MM.1S (cell line): ENCODE data around the gene SMAD7.

Source experiments
- DNase-seq: peaks from one replicate; pipeline ENCODE4 v3.0.0-alpha.2; 2015
- H2AFZ ChIP-seq: fragments of 300-600 bp; sonication (generic); 2 replicates; pipeline ENCODE4 v1.6.0; 2016; ENCODE audit warnings: antibody characterized with exemption, low read length
- H3F3A ChIP-seq: fragments of 300-600 bp; sonication (generic); 2 replicates; pipeline ENCODE4 v1.6.1; 2016; ENCODE audit warnings: mild to moderate bottlenecking, antibody characterized with exemption, low read length, moderate library complexity, mixed read lengths; ENCODE audit not compliant: insufficient read depth
- H3K27ac ChIP-seq: fragments of 300-600 bp; sonication (generic); 2 replicates; pipeline ENCODE4 v1.5.1; 2016; ENCODE audit warnings: mild to moderate bottlenecking, low read length
- H3K27me3 ChIP-seq: fragments of 300-600 bp; sonication (generic); replicated peaks from 2 replicates; pipeline ENCODE4 v1.6.0; 2016; ENCODE audit warnings: low read length; ENCODE audit not compliant: insufficient read depth
- H3K36me3 ChIP-seq: fragments of 300-600 bp; sonication (generic); replicated peaks from 2 replicates; pipeline ENCODE4 v1.6.1; 2016; ENCODE audit warnings: mild to moderate bottlenecking, low read length, mixed read lengths; ENCODE audit not compliant: insufficient read depth
- H3K4me1 ChIP-seq: fragments of 300-600 bp; sonication (generic); 2 replicates; pipeline ENCODE4 v1.6.1; 2016; ENCODE audit warnings: low read length, mixed read lengths
- H3K4me2 ChIP-seq: fragments of 300-600 bp; sonication (generic); 2 replicates; pipeline ENCODE4 v1.6.0; 2016; ENCODE audit warnings: low read depth, low read length
- H3K4me3 ChIP-seq: fragments of 300-600 bp; sonication (generic); 2 replicates; pipeline ENCODE4 v1.5.1; 2016; ENCODE audit warnings: low read length, mixed read lengths
- H3K79me2 ChIP-seq: fragments of 300-600 bp; sonication (generic); 2 replicates; pipeline ENCODE4 v1.6.1; 2016; ENCODE audit warnings: mixed run types, low read length, mixed read lengths
- H3K9ac ChIP-seq: fragments of 300-600 bp; sonication (generic); 2 replicates; pipeline ENCODE4 v1.6.1; 2016; ENCODE audit warnings: low read length, mixed read lengths
- H3K9me2 ChIP-seq: fragments of 300-600 bp; sonication (generic); replicated peaks from 2 replicates; pipeline ENCODE4 v1.6.1; 2016; ENCODE audit warnings: mild to moderate bottlenecking, low read length, mixed read lengths; ENCODE audit not compliant: insufficient read depth
- H3K9me3 ChIP-seq: fragments of 300-600 bp; sonication (generic); replicated peaks from 2 replicates; pipeline ENCODE4 v1.6.1; 2016; ENCODE audit warnings: mild to moderate bottlenecking, low read length, mixed read lengths; ENCODE audit not compliant: insufficient read depth
- H4K20me1 ChIP-seq: fragments of 300-600 bp; sonication (generic); 2 replicates; pipeline ENCODE4 v1.6.1; 2016; ENCODE audit warnings: mild to moderate bottlenecking, low read length, moderate library complexity, mixed read lengths; ENCODE audit not compliant: insufficient read depth
- CTCF ChIP-seq: fragments of 300-600 bp; sonication (generic); IDR thresholded peaks from 2 replicates; pipeline ENCODE4 v1.5.1; 2016; ENCODE audit warnings: antibody characterized with exemption, low read length, mixed read lengths
- EZH2 ChIP-seq: fragments of 300-600 bp; sonication (generic); optimal IDR thresholded peaks from 2 replicates; pipeline ENCODE3; 2017; ENCODE audit warnings: low read depth, mild to moderate bottlenecking, antibody characterized with exemption, low read length, mixed read lengths
- EZH2phosphoT487 ChIP-seq: fragments of 300-600 bp; sonication (generic); IDR thresholded peaks from 2 replicates; pipeline ENCODE4 v1.6.1; 2018; ENCODE audit warnings: antibody characterized with exemption, low read length

The SMAD7 gene

GRCh38 chr18:48947560-48947959 lies 3.2 kb downstream of the SMAD7 start:
- Histone ChIP-seq H3K27ac (peak overlapping the region; percentile 97; the same call in 1 of the 2 replicates), H3K4me1 (peaks cover 13% of the 10 kb centered on the region; the same call in 1 of the 2 replicates), H2AFZ (no peak overlapping the region), H3K9me2 (no peaks in the 10 kb centered on the region), H3K9ac (peak overlapping the region; percentile 95), H3K4me2 (peak overlapping the region; percentile 99), H3K36me3 (0 out of 2 replicates have a peak, but pooled peaks cover 5% of the 10 kb centered on the region), H3K9me3 (no peaks in the 10 kb centered on the region), H3K27me3 (no peaks in the 10 kb centered on the region), H3K79me2 (peaks cover 91% of the 10 kb centered on the region), H4K20me1 (peaks cover 14% of the 10 kb centered on the region; the same call in 1 of the 2 replicates), H3F3A (peaks cover 70% of the 10 kb centered on the region), H3K4me3 (peak overlapping the region; percentile 97)
- TF ChIP-seq EZH2phosphoT487 (no peak), EZH2 (no peak), CTCF (no peak)
- no peak for DNase-seq

- Histone ChIP-seq H2AFZ (no peak overlapping the region), H3K27ac (peak overlapping the region; percentile 97; the same call in 1 of the 2 replicates), H3K9me3 (no peaks in the 10 kb centered on the region), H3K4me1 (peaks cover 18% of the 10 kb centered on the region), H3K9ac (peak overlapping the region; percentile 95), H3K4me2 (peak overlapping the region; percentile 99), H3K27me3 (no peaks in the 10 kb centered on the region), H3K9me2 (no peaks in the 10 kb centered on the region), H3K4me3 (peak overlapping the region; percentile 97), H3K36me3 (0 out of 2 replicates have a peak, but pooled peaks cover 5% of the 10 kb centered on the region), H3K79me2 (peaks cover 95% of the 10 kb centered on the region), H4K20me1 (peaks cover 14% of the 10 kb centered on the region; the same call in 1 of the 2 replicates), H3F3A (peaks cover 70% of the 10 kb centered on the region)
- TF ChIP-seq CTCF (no peak), EZH2 (no peak), EZH2phosphoT487 (no peak)
- DNase-seq, result no peak
These were observed 3.7 kb downstream of the SMAD7 start for GRCh38 chr18:48947092-48947491.

- Histone ChIP-seq H3K9me3 (no peaks in the 10 kb centered on the region), H4K20me1 (peaks cover 14% of the 10 kb centered on the region; the same call in 1 of the 2 replicates), H2AFZ (no peak overlapping the region), H3K9ac (peak overlapping the region; percentile 95), H3K4me3 (peak overlapping the region; percentile 97), H3F3A (peaks cover 76% of the 10 kb centered on the region), H3K4me2 (peak overlapping the region; percentile 99), H3K4me1 (peaks cover 25% of the 10 kb centered on the region), H3K79me2 (peaks cover 99% of the 10 kb centered on the region), H3K36me3 (0 out of 2 replicates have a peak, but pooled peaks cover 5% of the 10 kb centered on the region), H3K27ac (peak overlapping the region; percentile 97; the same call in 1 of the 2 replicates), H3K27me3 (no peaks in the 10 kb centered on the region), H3K9me2 (no peaks in the 10 kb centered on the region)
- DNase-seq, result peak; percentile 38
- TF ChIP-seq EZH2 (no peak), EZH2phosphoT487 (no peak), CTCF (no peak)
These were observed 4.4 kb downstream of the SMAD7 start for GRCh38 chr18:48946329-48946835.
